Neuron (in vitro differentiated cells): ENCODE data around the gene PPP6R3.

Experiments
- H2AFZ ChIP-seq: one replicate; pipeline ENCODE4 v1.6.1; 2013; ENCODE audit warnings: low read depth, mild to moderate bottlenecking, inconsistent platforms, low read length, moderate library complexity
- H3K27me3 ChIP-seq: one replicate; pipeline ENCODE4 v1.6.1; 2013; ENCODE audit warnings: low read length; ENCODE audit not compliant: insufficient read depth
- H3K36me3 ChIP-seq: one replicate; pipeline ENCODE4 v1.6.1; 2013; ENCODE audit warnings: low read length; ENCODE audit not compliant: insufficient read depth
- H3K4me1 ChIP-seq: one replicate; pipeline ENCODE4 v1.6.1; 2013; ENCODE audit warnings: low read length; ENCODE audit not compliant: insufficient read depth
- H3K4me3 ChIP-seq: 2 replicates; pipeline ENCODE4 v1.5.1; 2013; ENCODE audit warnings: mild to moderate bottlenecking, low read length, moderate library complexity
- H3K9me3 ChIP-seq: one replicate; pipeline ENCODE4 v1.6.1; 2013; ENCODE audit warnings: low read length

Gene PPP6R3

GRCh38 chr11:68581439-68581838, 120.9 kb downstream of the PPP6R3 start:
- Histone ChIP-seq H3K27me3 (no peaks in the 10 kb centered on the region), H2AFZ (no peak overlapping the region), H3K4me1 (no peaks in the 10 kb centered on the region), H3K4me3 (no peak overlapping the region), H3K36me3 (peaks cover 82% of the 10 kb centered on the region), H3K9me3 (no peaks in the 10 kb centered on the region)

- H3K27me3 ChIP-seq = no peaks in the 10 kb centered on the region
- H3K4me1 ChIP-seq = no peaks in the 10 kb centered on the region
- H3K4me3 ChIP-seq = no peak overlapping the region
- peaks cover 81% of the 10 kb centered on the region for H3K36me3 ChIP-seq
- no peaks in the 10 kb centered on the region for H3K9me3 ChIP-seq
- no peak overlapping the region for H2AFZ ChIP-seq
Measured at GRCh38 chr11:68581901-68582300, 121.3 kb downstream of the PPP6R3 start.

GRCh38 chr11:68582416-68583040, 122.0 kb downstream of the PPP6R3 start:
- peaks cover 79% of the 10 kb centered on the region for H3K36me3 ChIP-seq

GRCh38 chr11:68583041-68583446, 122.5 kb downstream of the PPP6R3 start:
- Histone ChIP-seq H3K4me1 (no peaks in the 10 kb centered on the region), H3K36me3 (peaks cover 79% of the 10 kb centered on the region), H3K4me3 (no peak overlapping the region), H3K9me3 (no peaks in the 10 kb centered on the region), H2AFZ (no peak overlapping the region), H3K27me3 (no peaks in the 10 kb centered on the region)

More at GRCh38 chr11:68582416-68583040, 122.0 kb downstream of the PPP6R3 start:
- Histone ChIP-seq H3K4me1 (no peaks in the 10 kb centered on the region), H3K9me3 (no peaks in the 10 kb centered on the region), H3K27me3 (no peaks in the 10 kb centered on the region), H3K4me3 (no peak overlapping the region), H2AFZ (no peak overlapping the region)

- H3K27me3 ChIP-seq = no peaks in the 10 kb centered on the region
- peaks cover 73% of the 10 kb centered on the region for H3K36me3 ChIP-seq
- H3K9me3 ChIP-seq = no peaks in the 10 kb centered on the region
- no peak overlapping the region for H2AFZ ChIP-seq
- no peaks in the 10 kb centered on the region for H3K4me1 ChIP-seq
- H3K4me3 ChIP-seq = no peak overlapping the region
Measured at GRCh38 chr11:68584097-68584496, 123.5 kb downstream of the PPP6R3 start.

- Histone ChIP-seq H3K9me3 (no peaks in the 10 kb centered on the region), H2AFZ (no peak overlapping the region), H3K36me3 (peaks cover 72% of the 10 kb centered on the region), H3K4me1 (no peaks in the 10 kb centered on the region), H3K27me3 (no peaks in the 10 kb centered on the region), H3K4me3 (no peak overlapping the region)
Measured at GRCh38 chr11:68584991-68585524, 124.5 kb downstream of the PPP6R3 start.

GRCh38 chr11:68589547-68590216, 129.1 kb downstream of the PPP6R3 start:
- no peaks in the 10 kb centered on the region for H3K27me3 ChIP-seq
- H3K4me3 ChIP-seq = no peak overlapping the region
- peaks cover 81% of the 10 kb centered on the region for H3K36me3 ChIP-seq
- H2AFZ ChIP-seq = no peak overlapping the region
- H3K4me1 ChIP-seq = no peaks in the 10 kb centered on the region
- H3K9me3 ChIP-seq = no peaks in the 10 kb centered on the region

- Histone ChIP-seq H3K9me3 (no peaks in the 10 kb centered on the region), H3K27me3 (no peaks in the 10 kb centered on the region), H2AFZ (no peak overlapping the region), H3K4me1 (no peaks in the 10 kb centered on the region), H3K36me3 (peaks cover 79% of the 10 kb centered on the region), H3K4me3 (no peak overlapping the region)
Measured at GRCh38 chr11:68591719-68592118, 131.2 kb downstream of the PPP6R3 start.

GRCh38 chr11:68593441-68593840, 132.9 kb downstream of the PPP6R3 start:
- Histone ChIP-seq H2AFZ (no peak overlapping the region), H3K4me1 (no peaks in the 10 kb centered on the region), H3K4me3 (no peak overlapping the region), H3K36me3 (peaks cover 85% of the 10 kb centered on the region), H3K27me3 (no peaks in the 10 kb centered on the region), H3K9me3 (no peaks in the 10 kb centered on the region)

- Histone ChIP-seq H3K4me1 (no peaks in the 10 kb centered on the region), H3K9me3 (no peaks in the 10 kb centered on the region), H3K4me3 (no peak overlapping the region), H2AFZ (no peak overlapping the region), H3K36me3 (peaks cover 88% of the 10 kb centered on the region), H3K27me3 (no peaks in the 10 kb centered on the region)
Measured at GRCh38 chr11:68594123-68594522, 133.6 kb downstream of the PPP6R3 start.

GRCh38 chr11:68596231-68596630, 135.7 kb downstream of the PPP6R3 start:
- Histone ChIP-seq H2AFZ (no peak overlapping the region), H3K9me3 (no peaks in the 10 kb centered on the region), H3K36me3 (peaks cover 87% of the 10 kb centered on the region), H3K4me1 (no peaks in the 10 kb centered on the region), H3K27me3 (no peaks in the 10 kb centered on the region), H3K4me3 (no peak overlapping the region)

- H3K9me3 ChIP-seq = no peaks in the 10 kb centered on the region
- no peaks in the 10 kb centered on the region for H3K4me1 ChIP-seq
- H2AFZ ChIP-seq = no peak overlapping the region
- H3K36me3 ChIP-seq = peaks cover 91% of the 10 kb centered on the region
- no peaks in the 10 kb centered on the region for H3K27me3 ChIP-seq
- no peak overlapping the region for H3K4me3 ChIP-seq
Measured at GRCh38 chr11:68598816-68599653, 138.5 kb downstream of the PPP6R3 start.

GRCh38 chr11:68601147-68601546, 140.6 kb downstream of the PPP6R3 start:
- Histone ChIP-seq H2AFZ (no peak overlapping the region), H3K9me3 (no peaks in the 10 kb centered on the region), H3K36me3 (peaks cover 95% of the 10 kb centered on the region), H3K4me1 (no peaks in the 10 kb centered on the region), H3K4me3 (no peak overlapping the region), H3K27me3 (no peaks in the 10 kb centered on the region)
